HFFc6 (cell line): ENCODE measurements around the gene SELENOK. TPM values are rescaled to one million over a fixed set of nuclear protein-coding genes. Genes with fewer than 3 reads are reported as not detected.

Source experiments
- DNase-seq: peaks from one replicate; pipeline ENCODE4 v3.0.0-alpha.2; 2018
- H3K27ac Mint-ChIP-seq: 2 replicates; pipeline ENCODE4 v1.8.0; 2020; ENCODE audit warnings: mild to moderate bottlenecking, mixed read lengths
- H3K27me3 Mint-ChIP-seq: 2 replicates; pipeline ENCODE4 v1.8.0; 2021; ENCODE audit warnings: mild to moderate bottlenecking, moderate library complexity, mixed read lengths; ENCODE audit not compliant: insufficient read depth
- H3K36me3 Mint-ChIP-seq: 2 replicates; pipeline ENCODE4 v1.8.0; 2021; ENCODE audit warnings: low read depth, mixed read lengths
- H3K4me1 Mint-ChIP-seq: 2 replicates; pipeline ENCODE4 v1.8.0; 2020; ENCODE audit warnings: low read depth, mixed read lengths
- H3K4me3 Mint-ChIP-seq: 2 replicates; pipeline ENCODE4 v1.8.0; 2020; ENCODE audit warnings: mild to moderate bottlenecking, moderate library complexity, mixed read lengths
- H3K9me3 Mint-ChIP-seq: 2 replicates; pipeline ENCODE4 v1.8.0; 2020; ENCODE audit warnings: mild to moderate bottlenecking, mixed read lengths
- total RNA-seq, 6 experiments: library from RNA; stranded (reverse); fragmentation: NEBNext Ultra II Directional; extraction: Animal tissue kit (Norgen Biotek cat#: 25700); gene quantifications; 2 replicates in 1 of 6; 3 replicates in 5 of 6; pipeline ENCODE4 v1.2.3, GENCODE V29; 2021
- TF ChIP-seq, protein P1 (sequence below): fragments of 200-600 bp; sonication (generic); IDR thresholded peaks from 2 replicates; pipeline ENCODE4 v1.5.0; 2021; ENCODE audit warnings: antibody characterized with exemption, mild to moderate bottlenecking

The SELENOK gene
- total RNA-seq, 6 experiments from 2014 or later = 28.6 to 42.2 (median 34.4) TPM

DNA sequence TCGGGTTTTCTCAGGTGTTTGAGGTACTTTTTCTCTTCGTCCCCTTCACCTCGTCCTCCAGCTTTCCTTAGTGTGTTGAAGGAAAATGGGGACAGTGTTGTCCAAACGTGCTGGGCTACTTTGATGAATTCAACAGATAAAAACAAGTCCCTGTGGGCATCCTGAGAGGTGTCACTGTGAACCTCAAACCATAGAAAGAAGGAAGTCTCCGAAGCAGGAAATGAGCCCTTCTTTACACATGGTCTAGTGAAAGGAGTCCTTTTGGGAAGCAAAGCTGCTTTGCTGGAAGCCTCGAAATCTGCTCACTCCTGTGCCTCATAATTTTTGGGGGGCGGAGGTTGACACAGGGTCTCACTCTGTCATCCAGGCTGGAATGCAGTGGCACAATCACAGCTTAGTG is 34.7 kb downstream of the SELENOK start:
- H3K4me1 Mint-ChIP-seq = no peaks in the 10 kb centered on the region
- no peak for DNase-seq
- no peaks in the 10 kb centered on the region for H3K9me3 Mint-ChIP-seq
- H3K27ac Mint-ChIP-seq = no peak overlapping the region
- no peak overlapping the region for H3K4me3 Mint-ChIP-seq
- TF ChIP-seq, protein P1, sequence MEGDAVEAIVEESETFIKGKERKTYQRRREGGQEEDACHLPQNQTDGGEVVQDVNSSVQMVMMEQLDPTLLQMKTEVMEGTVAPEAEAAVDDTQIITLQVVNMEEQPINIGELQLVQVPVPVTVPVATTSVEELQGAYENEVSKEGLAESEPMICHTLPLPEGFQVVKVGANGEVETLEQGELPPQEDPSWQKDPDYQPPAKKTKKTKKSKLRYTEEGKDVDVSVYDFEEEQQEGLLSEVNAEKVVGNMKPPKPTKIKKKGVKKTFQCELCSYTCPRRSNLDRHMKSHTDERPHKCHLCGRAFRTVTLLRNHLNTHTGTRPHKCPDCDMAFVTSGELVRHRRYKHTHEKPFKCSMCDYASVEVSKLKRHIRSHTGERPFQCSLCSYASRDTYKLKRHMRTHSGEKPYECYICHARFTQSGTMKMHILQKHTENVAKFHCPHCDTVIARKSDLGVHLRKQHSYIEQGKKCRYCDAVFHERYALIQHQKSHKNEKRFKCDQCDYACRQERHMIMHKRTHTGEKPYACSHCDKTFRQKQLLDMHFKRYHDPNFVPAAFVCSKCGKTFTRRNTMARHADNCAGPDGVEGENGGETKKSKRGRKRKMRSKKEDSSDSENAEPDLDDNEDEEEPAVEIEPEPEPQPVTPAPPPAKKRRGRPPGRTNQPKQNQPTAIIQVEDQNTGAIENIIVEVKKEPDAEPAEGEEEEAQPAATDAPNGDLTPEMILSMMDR = no peak
- peaks cover 10% of the 10 kb centered on the region for H3K36me3 Mint-ChIP-seq
- no peaks in the 10 kb centered on the region; the same call in 1 of the 2 replicates for H3K27me3 Mint-ChIP-seq

DNA sequence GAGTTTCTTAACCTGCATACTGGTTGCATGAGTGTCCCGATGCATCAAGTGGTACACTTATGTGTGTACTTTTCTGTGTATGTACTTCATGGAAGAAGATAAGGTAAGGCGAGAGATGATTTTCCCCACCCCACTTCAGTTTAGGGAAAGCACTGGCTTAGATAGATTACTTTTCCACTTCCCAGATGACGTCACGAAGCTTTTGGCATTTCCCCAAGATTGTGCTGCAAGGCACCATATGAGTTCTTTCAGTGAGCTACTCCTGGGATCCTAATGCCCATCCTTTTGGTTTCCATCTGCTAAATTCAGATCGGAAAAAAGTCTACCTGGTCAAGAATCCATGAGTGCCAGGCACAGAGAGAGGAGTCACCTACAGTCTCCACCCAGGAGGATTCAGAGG is 40.8 kb downstream of the SELENOK start:
- Mint-ChIP-seq H3K36me3 (no peaks in the 10 kb centered on the region), H3K4me1 (no peaks in the 10 kb centered on the region), H3K27ac (no peak overlapping the region), H3K4me3 (no peak overlapping the region), H3K27me3 (peaks cover 25% of the 10 kb centered on the region), H3K9me3 (no peaks in the 10 kb centered on the region)
- TF ChIP-seq, protein P1 = no peak
- peak; percentile 14 for DNase-seq

DNA sequence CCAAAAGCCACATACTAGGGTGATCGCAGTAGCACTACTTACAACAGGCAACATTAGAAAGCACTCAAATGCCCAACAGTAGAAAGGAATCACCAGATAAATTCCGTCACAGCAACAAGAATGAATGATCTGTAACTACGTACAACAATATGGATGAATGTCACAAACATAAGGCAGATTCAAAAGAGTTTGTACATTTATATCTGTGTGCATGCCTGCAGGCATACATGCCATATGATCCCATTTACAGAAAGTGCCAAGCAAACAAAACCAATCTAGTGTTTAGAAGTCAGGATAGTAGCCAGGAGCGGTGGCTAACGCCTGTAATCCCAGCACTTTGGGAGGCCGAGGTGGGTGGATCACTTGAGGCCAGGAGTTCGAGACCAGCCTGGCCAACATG is 41.7 kb downstream of the SELENOK start:
- no peak overlapping the region for H3K27ac Mint-ChIP-seq

DNA sequence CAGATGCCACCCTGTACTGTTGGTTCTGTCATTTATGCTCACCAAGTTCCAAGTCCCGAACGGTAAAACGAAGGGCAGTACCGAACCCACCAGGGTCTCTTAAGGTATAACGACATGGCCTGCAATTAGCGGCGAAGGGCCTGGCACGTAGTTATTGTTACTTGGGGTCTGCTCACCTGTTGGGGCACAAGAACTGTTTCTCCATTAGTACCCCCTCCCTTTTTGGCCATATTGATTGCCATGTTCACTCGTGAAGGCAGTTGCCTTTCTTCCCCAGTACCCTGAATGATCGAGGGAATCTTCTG is 44.9 kb downstream of the SELENOK start:
- Mint-ChIP-seq H3K9me3 (no peaks in the 10 kb centered on the region), H3K4me3 (peak overlapping the region; percentile 24; the same call in 1 of the 2 replicates), H3K27ac (no peak overlapping the region), H3K4me1 (no peaks in the 10 kb centered on the region), H3K36me3 (no peaks in the 10 kb centered on the region), H3K27me3 (peaks cover 44% of the 10 kb centered on the region)
- TF ChIP-seq, protein P1 = no peak
- DNase-seq = no peak

More for the DNA sequence above, 41.7 kb downstream of the SELENOK start:
- Mint-ChIP-seq H3K4me3 (no peak overlapping the region), H3K9me3 (no peaks in the 10 kb centered on the region), H3K4me1 (no peaks in the 10 kb centered on the region), H3K27me3 (peaks cover 30% of the 10 kb centered on the region), H3K36me3 (no peaks in the 10 kb centered on the region)
- TF ChIP-seq, protein P1 = no peak
- DNase-seq = no peak

GRCh38 chr3:53846134-53846850 is 45.4 kb downstream of the SELENOK start, which contains the start of the genes CHDH and IL17RB:
TSS of gene CHDH (minus strand) at chr3:53846419. CDS start at chr3:53824008, 22,411 bp downstream.
TSS of gene IL17RB (plus strand) at chr3:53846568. CDS start at chr3:53846589, 21 bp downstream.
- H3K27me3 Mint-ChIP-seq = peaks cover 43% of the 10 kb centered on the region

More at GRCh38 chr3:53846134-53846850, 45.4 kb downstream of the SELENOK start, which contains the start of the genes CHDH and IL17RB:
- Mint-ChIP-seq H3K4me1 (no peaks in the 10 kb centered on the region), H3K4me3 (peak within 1 kb of the TSS; percentile 29), H3K27ac (no peak within 1 kb of the TSS), H3K36me3 (no peaks in the 10 kb centered on the region), H3K9me3 (no peaks in the 10 kb centered on the region)
- TF ChIP-seq, protein P1 = no peak
- no peak for DNase-seq
